HG03060 (cell line): ENCODE results near the gene PPIH.
"Not testable (repeated sequence)": the region's sequence is repeated elsewhere in the genome, so short reads cannot be mapped to it uniquely, and the experiment has no call there.

Experiments
- ATAC-seq: cut with Tn5 transposase; IDR thresholded peaks from one replicate; pipeline ENCODE4 v1.9.1; 2021; ENCODE audit warnings: low read depth, moderate number of reproducible peaks; ENCODE audit not compliant: unreplicated experiment

PPIH gene

DNA sequence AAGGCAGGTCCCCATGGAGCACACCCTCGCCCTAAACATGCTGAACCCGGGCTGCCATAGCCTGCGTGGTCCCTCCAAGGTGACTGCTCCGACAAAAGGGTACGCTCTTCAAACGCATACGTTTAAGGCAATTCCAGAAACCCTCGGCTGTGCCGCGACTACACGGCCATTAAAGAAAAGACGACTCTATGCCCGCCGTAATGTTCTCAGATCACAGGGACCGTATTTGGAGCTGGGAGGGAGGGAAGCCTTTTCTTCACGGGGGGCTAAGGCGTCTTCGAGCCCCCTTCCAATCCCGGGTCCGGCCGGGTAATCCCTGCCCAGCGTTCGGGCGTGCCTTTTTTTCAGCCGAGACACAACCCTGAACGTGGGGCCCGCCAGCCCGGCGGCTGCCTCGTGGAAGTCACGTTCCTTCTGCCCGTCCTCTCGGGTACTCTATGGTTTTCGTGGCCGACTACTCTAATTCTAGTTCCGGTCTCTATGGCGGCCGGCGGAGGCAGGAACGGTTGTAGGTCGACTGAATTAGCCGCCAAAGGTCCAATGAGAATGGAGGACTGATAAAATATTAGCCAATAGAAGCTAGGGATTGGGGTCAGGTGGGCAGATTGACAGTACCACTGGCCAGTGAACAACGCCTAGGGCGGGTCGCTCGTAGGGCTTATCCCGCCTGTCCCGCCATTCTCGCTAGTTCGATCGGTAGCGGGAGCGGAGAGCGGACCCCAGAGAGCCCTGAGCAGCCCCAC lies 23.7 kb downstream of the PPIH start, which contains the start of gene YBX1:
Gene YBX1 (plus strand): TSS at position 678 of the 743 bp plus-strand sequence. CDS start 148 bp downstream, outside the sequence.
- ATAC-seq = peak; percentile 92

DNA sequence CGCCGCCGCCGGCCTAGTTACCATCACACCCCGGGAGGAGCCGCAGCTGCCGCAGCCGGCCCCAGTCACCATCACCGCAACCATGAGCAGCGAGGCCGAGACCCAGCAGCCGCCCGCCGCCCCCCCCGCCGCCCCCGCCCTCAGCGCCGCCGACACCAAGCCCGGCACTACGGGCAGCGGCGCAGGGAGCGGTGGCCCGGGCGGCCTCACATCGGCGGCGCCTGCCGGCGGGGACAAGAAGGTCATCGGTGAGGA lies 24.2 kb downstream of the PPIH start:
- not testable (repeated sequence) for ATAC-seq

DNA sequence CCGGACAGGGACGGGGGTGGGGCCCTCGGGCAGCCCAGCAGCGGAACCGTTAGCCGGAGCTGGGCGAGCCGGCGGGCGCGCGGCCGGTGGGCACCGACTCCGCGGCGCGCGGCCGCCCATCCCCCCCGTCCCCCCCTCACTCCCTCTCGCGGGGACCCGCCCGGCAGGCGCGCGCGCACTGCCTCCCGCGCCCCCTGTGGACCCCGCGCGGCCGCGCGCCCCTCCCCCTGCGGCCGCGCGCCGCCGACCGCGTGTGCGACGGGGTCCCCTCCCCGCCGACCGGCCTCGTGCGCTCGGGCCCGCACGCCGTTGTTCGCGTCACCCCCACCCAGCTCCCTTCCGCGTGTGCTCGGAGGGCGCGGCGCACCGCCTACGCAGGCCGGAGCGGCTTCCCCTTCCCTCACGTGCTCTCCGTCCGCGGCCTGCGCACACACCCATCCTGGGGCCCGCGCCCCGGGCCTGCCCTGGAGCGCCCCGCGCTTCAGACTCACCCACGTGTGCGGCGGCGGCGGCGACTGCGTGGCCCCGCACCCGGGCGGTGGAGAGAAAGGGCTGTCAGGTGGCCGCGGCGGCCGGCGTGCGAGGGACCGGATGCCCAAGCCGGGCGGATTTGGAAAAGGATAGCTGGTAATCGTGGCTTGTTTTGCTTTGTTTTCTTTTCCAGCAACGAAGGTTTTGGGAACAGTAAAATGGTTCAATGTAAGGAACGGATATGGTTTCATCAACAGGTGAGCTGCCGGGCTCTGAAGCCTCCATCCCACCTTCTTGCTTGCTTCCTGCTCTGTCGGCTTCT lies 24.7 kb downstream of the PPIH start:
- no peak for ATAC-seq

DNA sequence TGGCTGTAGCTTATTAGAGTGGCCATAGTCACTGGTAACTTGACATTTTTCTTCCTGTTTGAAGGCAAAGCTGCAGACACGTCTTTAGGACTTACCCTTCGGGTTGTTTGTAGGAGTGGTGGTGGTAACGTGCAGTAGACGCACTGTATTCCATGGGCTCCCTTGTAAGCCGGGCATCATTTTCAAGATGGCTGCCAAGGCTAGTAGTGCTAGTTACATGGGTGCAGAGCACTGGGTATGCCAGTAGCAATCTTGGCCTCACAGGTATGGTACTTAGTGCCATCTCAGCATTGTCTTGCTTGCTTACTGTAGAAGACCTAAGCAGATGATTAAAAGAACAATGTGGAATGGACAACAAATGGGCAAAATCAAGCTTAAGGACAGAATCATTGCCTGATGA lies 25.9 kb downstream of the PPIH start:
- ATAC-seq = no peak

DNA sequence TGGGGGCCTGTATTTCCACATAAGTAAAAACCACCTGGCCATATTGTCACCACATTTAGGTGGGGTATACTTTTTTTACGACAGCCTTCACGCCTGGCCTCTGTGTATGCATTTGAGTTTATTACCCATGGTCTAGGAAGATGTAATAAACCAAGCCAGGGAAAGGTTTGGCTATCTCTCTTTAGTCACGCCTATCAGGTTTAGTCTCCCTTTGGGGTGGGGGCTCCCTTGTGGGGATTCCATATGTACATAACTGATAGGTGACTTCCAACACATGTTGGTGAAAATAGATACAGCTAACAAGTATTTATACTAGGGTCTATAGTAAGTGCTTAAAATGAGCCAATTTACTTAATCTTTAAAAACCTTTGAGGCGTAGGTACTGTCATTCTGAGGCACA lies 28.2 kb downstream of the PPIH start:
- ATAC-seq = no peak

DNA sequence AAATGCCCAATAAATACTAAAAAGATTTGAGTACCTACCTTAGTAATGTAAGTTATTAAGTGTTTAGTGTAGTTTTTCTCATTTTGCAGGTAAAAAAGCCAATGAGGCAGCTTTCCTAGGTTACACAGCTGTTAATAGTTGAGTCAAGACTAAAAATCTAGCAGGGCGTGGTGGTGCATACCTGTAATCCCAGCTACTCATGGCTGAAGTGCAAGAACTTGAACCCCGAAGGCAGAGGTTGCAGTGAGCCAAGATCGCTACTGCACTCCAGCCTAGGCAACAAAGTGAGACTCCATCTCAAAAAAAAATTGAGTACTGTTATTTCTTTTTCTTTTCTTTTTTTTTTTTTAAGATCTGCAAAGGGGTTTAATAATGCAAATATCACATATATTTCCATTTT lies 31.7 kb downstream of the PPIH start:
- no peak for ATAC-seq

DNA sequence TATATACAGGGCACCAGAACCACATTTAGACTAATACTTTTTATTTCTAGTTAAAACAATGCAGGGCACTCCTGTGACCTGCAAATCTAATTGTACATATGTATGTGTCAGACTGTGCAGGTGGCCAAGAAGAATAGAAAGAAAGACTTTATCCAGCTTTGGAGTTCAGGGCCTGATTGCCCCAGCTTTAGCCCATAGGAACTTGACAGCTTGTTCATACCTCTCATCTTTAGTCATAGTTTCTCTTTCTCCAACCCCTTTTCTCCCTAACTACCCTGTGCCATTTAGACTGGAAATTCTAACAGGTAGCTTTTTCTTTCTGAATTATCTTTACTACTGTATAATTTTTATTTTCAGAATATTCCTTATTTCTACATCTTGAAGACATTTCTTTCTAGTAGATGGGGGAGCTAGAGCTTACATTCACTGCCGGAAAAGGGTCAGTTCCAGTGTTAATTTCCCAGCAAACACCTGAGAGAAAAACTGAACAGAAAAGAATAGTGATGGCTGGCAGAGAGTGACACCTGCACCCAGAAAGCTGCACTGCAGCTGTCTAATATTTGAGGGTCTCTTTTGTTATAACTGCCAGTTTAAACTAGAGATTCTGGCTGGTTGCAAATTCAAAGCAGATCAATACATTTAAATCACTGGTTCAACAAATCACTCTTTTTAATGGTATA lies 32.4 kb downstream of the PPIH start:
- ATAC-seq = no peak

DNA sequence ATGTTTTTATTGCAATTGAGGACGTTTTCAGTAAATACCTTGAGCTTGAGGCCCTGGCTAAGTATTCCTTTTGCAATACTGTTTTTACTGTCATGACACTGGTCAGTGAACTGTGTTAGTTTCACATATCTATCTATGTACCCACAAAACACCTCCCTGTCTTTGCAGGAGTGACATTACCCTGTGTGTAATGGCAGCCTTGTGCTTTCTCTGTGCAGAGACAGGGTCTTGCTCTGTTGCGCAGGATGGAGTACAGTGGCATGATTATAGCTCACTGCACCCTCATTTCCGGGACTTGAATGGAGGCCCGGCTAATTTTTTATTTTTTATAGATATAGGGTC lies 32.9 kb downstream of the PPIH start:
- ATAC-seq = no peak

DNA sequence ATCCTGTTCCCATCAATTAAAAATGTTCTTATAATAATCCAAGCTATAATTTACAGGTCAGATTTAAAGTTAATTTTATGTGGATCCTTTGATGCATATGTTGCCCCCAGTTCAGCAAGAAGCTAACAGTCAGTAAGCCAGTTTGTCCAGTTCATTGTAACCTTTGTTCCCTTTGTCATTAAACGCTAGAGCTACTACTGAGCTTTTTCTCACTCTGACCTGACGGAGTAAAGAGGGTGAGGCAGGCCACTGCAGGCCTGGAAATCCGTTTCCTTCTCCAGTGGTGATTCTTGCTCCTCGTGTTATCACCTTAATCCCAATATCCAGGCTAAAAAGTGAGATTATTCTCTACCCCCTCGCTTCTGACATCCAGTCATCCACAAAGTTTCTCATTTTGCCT lies 34.2 kb downstream of the PPIH start:
- no peak for ATAC-seq

DNA sequence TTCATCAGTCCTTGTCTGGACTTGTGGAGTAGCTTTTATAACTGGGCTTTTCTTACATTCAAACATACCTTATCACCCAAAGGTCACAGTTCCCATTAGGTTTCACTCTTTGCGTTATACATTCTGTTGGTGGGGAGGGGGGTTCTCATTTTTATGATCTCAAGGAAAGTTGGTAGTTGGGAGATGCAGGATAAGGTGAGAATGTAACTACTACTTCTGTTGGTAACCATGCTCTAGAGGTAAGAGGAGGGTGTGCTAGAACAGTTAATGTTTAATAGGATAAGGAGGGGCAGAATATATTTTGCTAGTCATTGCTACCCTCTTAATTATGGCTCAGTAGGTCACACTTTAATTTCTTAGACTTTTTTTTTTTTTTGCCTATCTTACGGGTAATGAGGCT lies 34.7 kb downstream of the PPIH start:
- no peak for ATAC-seq

DNA sequence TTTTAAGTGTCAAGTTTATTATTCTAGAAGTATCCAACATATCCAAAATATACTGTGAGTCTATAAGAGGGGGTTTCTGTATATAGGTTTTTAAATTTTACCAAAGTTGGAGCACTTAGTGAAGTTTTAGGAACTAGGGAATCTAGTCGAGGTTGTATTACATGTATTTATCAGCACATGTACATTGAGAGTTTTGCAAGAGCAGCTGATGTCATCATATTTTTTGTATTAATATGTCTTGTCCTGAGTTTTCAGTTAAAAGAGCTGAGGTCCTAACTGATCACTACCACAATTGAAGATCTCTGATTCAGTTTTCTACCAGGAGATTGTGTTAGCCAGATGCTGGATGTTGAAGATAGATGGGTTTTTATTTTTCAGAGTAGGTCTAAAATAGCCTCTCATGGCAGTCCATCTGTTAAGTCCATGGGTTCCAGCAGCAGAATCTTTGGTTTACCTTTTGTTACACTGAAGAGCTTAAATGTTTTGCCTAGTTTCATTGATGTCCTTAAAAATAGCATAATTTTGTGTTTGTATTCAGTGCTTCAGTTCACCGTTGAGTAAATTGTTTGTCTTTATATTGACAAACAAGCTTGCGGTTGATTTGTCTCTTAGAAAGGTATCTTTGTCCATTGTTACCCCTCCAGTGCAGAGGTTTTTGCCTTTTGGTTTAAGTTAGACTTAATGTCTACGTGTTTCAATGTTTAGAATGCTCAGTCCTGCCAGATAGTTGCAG lies 40.0 kb downstream of the PPIH start:
- ATAC-seq = no peak

DNA sequence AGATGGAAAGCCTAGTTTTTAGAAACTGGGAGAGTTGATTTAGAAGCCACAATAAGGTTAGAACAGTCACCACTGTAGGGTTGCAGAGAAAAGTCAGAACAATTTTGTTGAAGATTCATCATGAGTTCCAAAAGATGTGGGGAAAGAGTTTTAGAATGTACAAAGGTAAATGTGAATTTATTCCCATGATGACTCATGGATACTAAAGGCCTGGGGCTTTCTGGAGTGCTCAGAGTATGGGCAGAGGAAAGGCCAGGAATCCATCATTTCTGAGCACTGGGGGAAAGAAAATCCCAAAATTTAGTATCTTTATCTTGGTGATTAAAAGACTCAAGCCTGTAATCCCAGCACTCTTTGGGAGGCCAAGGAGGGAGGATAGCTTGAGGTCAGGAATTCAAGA lies 41.8 kb downstream of the PPIH start:
- ATAC-seq = no peak

DNA sequence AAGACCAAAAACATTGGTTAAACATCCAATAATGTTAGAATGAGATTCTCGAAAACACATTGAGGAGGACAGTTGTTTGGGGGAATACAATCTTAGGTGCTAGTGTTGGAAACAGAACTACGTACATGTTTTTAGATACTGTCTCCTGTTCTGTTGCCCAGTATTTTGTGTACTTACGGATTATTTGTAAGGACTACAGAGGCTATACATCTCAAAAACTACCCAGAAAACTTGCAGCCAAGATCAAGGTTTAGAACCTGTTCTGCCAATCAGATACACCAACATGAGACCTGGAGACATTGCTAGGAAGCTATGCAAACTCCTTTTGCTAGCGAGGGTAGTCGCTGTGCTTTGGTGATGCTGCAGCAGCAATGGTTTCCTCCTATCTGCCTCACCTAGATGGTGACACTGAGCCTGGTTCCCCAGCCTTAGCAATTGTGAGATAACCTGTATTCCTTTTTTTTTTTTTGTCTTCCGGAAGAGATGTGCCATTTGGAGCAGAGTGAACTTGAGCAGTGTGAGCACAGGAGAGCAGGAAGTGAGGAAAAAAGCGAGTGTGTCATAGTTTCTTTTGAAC lies 45.8 kb downstream of the PPIH start:
- ATAC-seq = no peak

DNA sequence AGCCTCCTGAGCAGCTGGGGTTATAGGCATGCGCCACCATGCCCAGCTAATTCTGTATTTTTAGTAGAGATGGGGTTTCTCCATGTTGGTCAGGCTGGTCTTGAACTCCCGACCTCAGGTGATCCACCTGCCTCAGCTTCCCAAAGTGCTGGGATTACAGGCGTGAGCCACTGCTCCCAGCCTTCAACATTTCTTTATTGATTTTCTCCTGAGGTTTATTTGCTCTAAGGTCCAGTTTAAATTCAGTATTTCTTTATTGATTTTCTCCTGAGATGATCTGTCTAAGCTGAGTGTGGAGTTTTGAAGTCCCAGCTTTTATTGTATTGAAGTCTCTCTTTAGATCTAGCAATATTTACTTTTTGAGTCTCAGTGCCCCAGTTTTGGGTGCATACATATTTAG lies 54.6 kb downstream of the PPIH start:
- ATAC-seq = not testable (repeated sequence)

DNA sequence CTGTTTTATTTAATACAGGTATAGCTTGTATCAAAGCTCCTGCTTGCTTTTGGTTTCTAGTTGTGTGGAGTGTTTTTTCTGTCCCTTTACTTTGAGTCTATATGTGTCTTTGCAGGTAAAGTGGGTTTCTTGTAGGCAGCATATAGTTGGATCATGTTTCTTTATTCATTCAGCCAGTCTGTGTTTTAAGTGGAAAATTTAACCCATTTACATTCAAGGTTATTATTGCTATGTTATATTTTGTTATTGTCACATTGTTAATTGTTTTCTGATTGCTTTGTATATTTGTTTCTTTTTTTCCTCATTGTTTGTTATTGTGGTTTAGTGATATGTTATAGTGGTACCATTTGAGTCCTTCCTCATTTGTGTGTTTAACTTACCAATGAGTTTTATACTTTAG lies 55.1 kb downstream of the PPIH start:
- no peak for ATAC-seq

DNA sequence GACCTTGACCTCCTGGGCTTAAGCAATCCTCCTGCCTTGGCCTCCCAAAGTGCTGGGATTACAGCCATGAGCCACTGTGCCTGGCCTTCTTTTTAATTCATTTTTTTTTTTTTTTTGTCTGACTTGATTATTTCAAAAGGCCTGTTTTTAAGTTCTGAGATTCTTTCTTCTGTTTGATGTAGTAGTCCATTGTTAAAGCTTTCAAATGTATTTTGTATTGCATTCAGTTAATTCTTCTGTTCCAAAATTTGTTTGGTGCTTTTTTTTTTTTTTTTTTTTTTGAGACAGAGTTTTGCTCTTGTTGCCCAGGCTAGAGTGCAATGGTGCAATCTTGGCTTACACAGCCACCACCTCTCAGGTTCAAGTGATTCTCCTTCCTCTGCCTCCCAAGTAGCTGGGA lies 56.2 kb downstream of the PPIH start:
- ATAC-seq = not testable (repeated sequence)

DNA sequence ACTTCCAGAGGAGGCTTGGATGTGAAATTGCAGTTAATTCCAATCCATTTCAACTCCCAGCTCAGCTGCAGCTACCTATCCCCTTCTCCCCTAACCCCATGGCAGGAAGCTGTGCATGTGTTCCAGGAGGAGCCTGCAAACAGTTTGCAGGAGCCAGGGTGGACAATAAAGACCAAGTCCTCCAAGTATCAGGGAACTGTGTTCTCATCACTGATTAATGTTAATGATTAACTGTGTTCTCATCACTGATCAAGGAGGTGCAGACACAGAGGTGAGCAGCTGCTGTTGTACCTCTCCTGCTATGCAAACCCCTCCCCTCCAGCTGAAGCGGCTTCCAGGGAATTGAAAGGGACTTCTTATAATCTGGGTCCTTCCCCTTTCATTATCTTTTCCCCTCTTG lies 62.6 kb downstream of the PPIH start:
- ATAC-seq = no peak

DNA sequence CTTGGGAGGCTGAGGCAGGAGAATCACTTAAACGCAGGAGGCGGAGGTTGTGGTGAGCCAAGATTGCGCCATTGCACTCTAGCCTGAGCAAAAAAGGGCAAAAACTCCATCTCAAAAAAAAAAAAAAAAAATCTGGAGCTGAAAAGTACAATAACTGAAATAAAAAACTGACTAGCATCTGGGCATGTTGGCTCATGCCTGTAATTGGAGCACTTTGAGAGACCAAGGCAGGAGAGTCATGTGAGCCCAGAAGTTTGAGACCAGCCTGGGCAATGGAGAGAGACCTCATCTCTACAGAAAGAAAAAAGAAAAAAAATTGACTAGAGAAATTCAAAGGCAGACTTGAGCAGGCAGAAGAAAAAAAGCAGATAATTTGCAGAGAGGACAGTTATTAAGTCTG lies 63.7 kb downstream of the PPIH start:
- no peak for ATAC-seq

DNA sequence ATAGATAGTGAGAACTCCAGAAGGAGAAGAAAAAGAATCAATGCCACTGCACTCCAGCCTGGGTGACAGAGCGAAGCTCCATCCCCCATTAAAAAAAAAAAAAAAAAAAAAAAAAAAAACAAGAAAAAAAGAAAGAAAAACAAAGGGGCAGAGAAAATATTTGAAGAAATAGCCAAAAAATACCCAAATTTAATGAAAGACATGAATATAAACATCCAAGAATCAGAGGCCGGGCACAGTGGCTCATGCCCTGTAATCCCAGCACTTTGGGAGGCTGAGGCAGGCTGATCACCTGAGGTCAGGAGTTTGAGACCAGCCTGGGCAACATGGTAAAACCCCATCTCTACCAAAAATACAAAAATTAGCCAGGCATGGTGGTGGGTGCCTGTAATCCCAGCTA lies 64.2 kb downstream of the PPIH start:
- ATAC-seq = not testable (repeated sequence)

DNA sequence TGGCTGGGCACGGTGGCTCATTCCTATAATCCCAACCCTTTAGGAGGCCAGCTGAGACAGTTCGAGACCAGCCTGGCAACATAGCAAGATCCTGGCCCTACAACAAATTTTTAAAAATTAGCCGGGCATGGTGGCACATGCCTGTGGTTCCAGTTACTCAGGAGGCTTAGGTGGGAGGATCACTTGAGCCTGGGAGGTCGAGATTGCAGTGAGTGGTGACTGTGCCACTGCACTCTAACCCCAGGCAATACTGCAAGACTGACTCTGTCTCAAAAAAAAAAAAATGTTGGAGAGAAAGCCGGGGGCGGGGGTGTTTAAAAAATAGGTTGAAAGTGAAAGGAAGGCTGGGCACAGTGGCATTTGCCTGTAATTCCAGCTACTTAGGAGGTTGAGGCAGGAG lies 65.3 kb downstream of the PPIH start:
- no peak for ATAC-seq

DNA sequence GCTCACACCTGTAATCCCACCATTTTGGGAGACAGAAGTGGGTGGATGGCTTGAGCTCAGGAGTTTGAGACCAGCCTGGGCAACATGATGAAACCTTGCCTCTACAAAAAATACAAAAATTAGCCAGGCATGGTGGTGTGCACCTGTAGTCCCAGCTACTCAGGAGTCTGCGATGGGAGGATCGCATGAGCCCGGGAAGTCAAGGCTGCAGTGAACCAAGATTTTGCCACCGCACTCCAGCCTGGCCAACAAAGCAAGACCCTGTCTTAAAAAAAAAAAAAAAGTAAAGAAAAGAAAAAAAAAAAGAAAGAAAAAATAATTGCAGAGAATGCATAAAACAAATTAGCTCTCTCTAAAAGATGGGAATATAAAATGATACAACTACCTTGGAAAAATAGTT lies 67.6 kb downstream of the PPIH start:
- not testable (repeated sequence) for ATAC-seq
